H1 (cell line): ENCODE data around the gene RUFY4. TPM values are rescaled to one million over a fixed set of nuclear protein-coding genes. Genes with fewer than 3 reads are reported as not detected.

Experiments
- CTCF ChIA-PET: fragments of 300-600 bp; sonication (Branson Sonifier 250); formaldehyde crosslinking; loops from one replicate; lab custom pipeline; 2021; ENCODE audit not compliant: partially characterized antibody; lab: Charles Lee
- POLR2A ChIA-PET: fragments of 300-600 bp; sonication (Branson Sonifier 250); formaldehyde crosslinking; loops from one replicate; lab custom pipeline; 2021; ENCODE audit warnings: inconsistent platforms; ENCODE audit not compliant: partially characterized antibody; lab: Charles Lee
- DNase-seq, 2 experiments: peaks; one replicate each; pipeline versions ENCODE4 v3.0.0 to v3.0.0-alpha.2; 2010 to 2022; ENCODE audit warnings: low spot score in 2 of 2, low read depth in 1 of 2, mixed read lengths in 1 of 2
- FAIRE-seq: peaks from 2 replicates; lab custom pipeline; 2011; peaks lifted over from hg19 to GRCh38; lab: Jason Lieb, UNC
- H2AFZ ChIP-seq: 2 replicates; pipeline ENCODE4 v1.8.1; 2012; ENCODE audit warnings: low read length, inconsistent platforms
- H2AK5ac ChIP-seq: 2 replicates; pipeline ENCODE4 v1.6.1; 2013; ENCODE audit warnings: low read depth, low read length
- H2BK120ac ChIP-seq: replicated peaks from 2 replicates; pipeline ENCODE3; 2013; ENCODE audit warnings: low read depth, low read length, inconsistent platforms
- H2BK12ac ChIP-seq: 2 replicates; pipeline ENCODE4 v1.6.1; 2013; ENCODE audit warnings: low read depth, low read length
- H2BK15ac ChIP-seq: 2 replicates; pipeline ENCODE4 v1.6.1; 2013; ENCODE audit warnings: low read length
- H2BK20ac ChIP-seq: 2 replicates; pipeline ENCODE4 v1.6.1; 2013; ENCODE audit warnings: low read length
- H2BK5ac ChIP-seq: 2 replicates; pipeline ENCODE4 v1.6.1; 2013; ENCODE audit warnings: low read depth, low read length
- H3K14ac ChIP-seq: 2 replicates; pipeline ENCODE4 v1.6.1; 2013; ENCODE audit warnings: inconsistent platforms; ENCODE audit not compliant: insufficient read length
- H3K18ac ChIP-seq: 2 replicates; pipeline ENCODE4 v1.6.1; 2013; ENCODE audit warnings: low read length; ENCODE audit errors: extremely low read depth
- H3K23ac ChIP-seq: 2 replicates; pipeline ENCODE4 v1.6.1; 2013; ENCODE audit warnings: inconsistent platforms; ENCODE audit not compliant: insufficient read length
- H3K23me2 ChIP-seq: 2 replicates; pipeline ENCODE4 v1.6.1; 2013; ENCODE audit warnings: low read depth, low read length
- H3K27ac ChIP-seq: 2 replicates; pipeline ENCODE4 v1.6.1; 2011; ENCODE audit warnings: low read depth, low read length, inconsistent platforms
- H3K27me3 ChIP-seq, 4 experiments: replicated peaks in 1 of 4; 1 replicate in 1 of 4; 2 replicates in 3 of 4; pipeline versions ENCODE4 v1.6.1 to v1.8.1; 2011 to 2013; ENCODE audit warnings: low read length in 3 of 4, mild to moderate bottlenecking in 3 of 4, inconsistent platforms in 2 of 4, mixed read lengths in 2 of 4, moderate library complexity in 1 of 4; ENCODE audit not compliant: control insufficient read depth in 3 of 4, insufficient read depth in 3 of 4; ENCODE audit errors: extremely low read depth in 1 of 4
- H3K36me3 ChIP-seq, 4 experiments: 2 replicates each; pipeline versions ENCODE4 v1.6.1 to v1.8.1; 2011 to 2013; ENCODE audit warnings: mild to moderate bottlenecking in 4 of 4, low read length in 3 of 4, moderate library complexity in 2 of 4, control low read depth in 1 of 4, inconsistent platforms in 1 of 4; ENCODE audit not compliant: insufficient read depth in 4 of 4, control insufficient read depth in 2 of 4
- H3K4ac ChIP-seq: replicated peaks from 2 replicates; pipeline ENCODE3; 2013; ENCODE audit warnings: low read length, low read depth, mixed read lengths, inconsistent platforms; ENCODE audit not compliant: insufficient read length
- H3K4me1 ChIP-seq, 4 experiments: replicated peaks in 1 of 4; 1 replicate in 1 of 4; 2 replicates in 3 of 4; pipeline versions ENCODE4 v1.6.1 to v1.8.1; 2011 to 2013; ENCODE audit warnings: low read length in 3 of 4, inconsistent platforms in 2 of 4, mixed read lengths in 1 of 4; ENCODE audit not compliant: insufficient read depth in 4 of 4, control insufficient read depth in 3 of 4
- H3K4me2 ChIP-seq, 2 experiments: 2 replicates each; pipeline versions ENCODE4 v1.6.1 to v1.8.1; 2011 to 2013; ENCODE audit warnings: low read depth in 2 of 2, low read length in 2 of 2, control low read depth in 1 of 2, inconsistent platforms in 1 of 2, mild to moderate bottlenecking in 1 of 2; ENCODE audit not compliant: insufficient read depth in 1 of 2
- H3K4me3 ChIP-seq, 4 experiments: fragments of 200-600, 300-600 bp in 1 of 4; sonication (generic), shearing (Covaris generic), sonication (Bioruptor Twin) in 1 of 4; 2 replicates each; pipeline versions ENCODE4 v1.5.1 to v1.8.1; 2011 to 2016; ENCODE audit warnings: low read length in 4 of 4, low read depth in 3 of 4, control low read depth in 2 of 4, inconsistent platforms in 2 of 4, mild to moderate bottlenecking in 2 of 4, mixed read lengths in 1 of 4, moderate library complexity in 1 of 4; ENCODE audit not compliant: insufficient read depth in 2 of 4; ENCODE audit errors: extremely low read depth in 1 of 4
- H3K56ac ChIP-seq: replicated peaks from 2 replicates; pipeline ENCODE3; 2013; ENCODE audit warnings: low read depth, mild to moderate bottlenecking, mixed read lengths, low read length, inconsistent platforms; ENCODE audit not compliant: insufficient read length
- H3K79me1 ChIP-seq: 2 replicates; pipeline ENCODE4 v1.6.1; 2013; ENCODE audit warnings: low read depth, low read length, control low read depth
- H3K79me2 ChIP-seq, 2 experiments: 2 replicates each; pipeline versions ENCODE4 v1.6.1 to v1.8.1; 2012 to 2013; ENCODE audit warnings: low read length in 2 of 2, mild to moderate bottlenecking in 2 of 2, inconsistent platforms in 1 of 2; ENCODE audit not compliant: insufficient read depth in 2 of 2, control insufficient read depth in 1 of 2
- H3K9ac ChIP-seq, 4 experiments: replicated peaks in 1 of 4; 1 replicate in 1 of 4; 2 replicates in 3 of 4; pipeline versions ENCODE4 v1.6.1 to v1.8.1; 2011 to 2013; ENCODE audit warnings: low read depth in 3 of 4, low read length in 3 of 4, control low read depth in 2 of 4, mild to moderate bottlenecking in 2 of 4, moderate library complexity in 2 of 4, inconsistent platforms in 1 of 4; ENCODE audit errors: extremely low read depth in 1 of 4
- H3K9me3 ChIP-seq, 2 experiments: 2 replicates each; pipeline versions ENCODE4 v1.6.1 to v1.8.1; 2012 to 2013; ENCODE audit warnings: mild to moderate bottlenecking in 2 of 2, moderate library complexity in 2 of 2, control low read depth in 1 of 2, inconsistent platforms in 1 of 2, low read depth in 1 of 2, low read length in 1 of 2, mixed read lengths in 1 of 2; ENCODE audit not compliant: insufficient read depth in 2 of 2
- H4K20me1 ChIP-seq, 2 experiments: replicated peaks in 1 of 2; 2 replicates each; pipeline versions ENCODE3 to v1.8.1; 2011 to 2013; ENCODE audit warnings: inconsistent platforms in 2 of 2, low read length in 2 of 2, mild to moderate bottlenecking in 1 of 2; ENCODE audit not compliant: insufficient read depth in 2 of 2, control insufficient read depth in 1 of 2
- H4K5ac ChIP-seq: 2 replicates; pipeline ENCODE4 v1.6.1; 2013; ENCODE audit warnings: low read length, low read depth, mixed read lengths, inconsistent platforms; ENCODE audit not compliant: insufficient read length
- H4K8ac ChIP-seq: 2 replicates; pipeline ENCODE4 v1.8.0; 2013; ENCODE audit warnings: mild to moderate bottlenecking, moderate library complexity, low read length, inconsistent platforms; ENCODE audit not compliant: insufficient read depth; ENCODE audit errors: extremely low read depth
- H4K91ac ChIP-seq: replicated peaks from 2 replicates; pipeline ENCODE3; 2013; ENCODE audit warnings: low read length, mixed read lengths, inconsistent platforms; ENCODE audit not compliant: insufficient read length
- KDM4A ChIP-seq: IDR thresholded peaks from one replicate; pipeline ENCODE4 v1.7.1; 2012; ENCODE audit warnings: low read depth, mild to moderate bottlenecking, moderate library complexity, low read length, inconsistent platforms; ENCODE audit not compliant: severe bottlenecking
- MAFK ChIP-seq: IDR thresholded peaks from 2 replicates; pipeline ENCODE4 v1.6.1; 2012; ENCODE audit warnings: low read depth, mild to moderate bottlenecking, improper control_type of control experiment, low read length
- PHF8 ChIP-seq: fragments of 200-600 bp; sonication (generic); conservative IDR thresholded peaks from 2 replicates; pipeline ENCODE4 v1.7.1; 2012; ENCODE audit warnings: low read depth, mild to moderate bottlenecking, inconsistent platforms, low read length, moderate library complexity
- POU5F1 ChIP-seq: IDR thresholded peaks from 2 replicates; pipeline ENCODE4 v1.6.1; 2011; ENCODE audit warnings: low read depth, mild to moderate bottlenecking, low read length, moderate library complexity
- RNF2 ChIP-seq: fragments of 200-900, 300-1000 bp; sonication (generic); IDR thresholded peaks from 2 replicates; pipeline ENCODE4 v1.7.1; 2016; ENCODE audit warnings: borderline replicate concordance, low read depth, mild to moderate bottlenecking, antibody characterized with exemption, low read length; ENCODE audit not compliant: poor library complexity, severe bottlenecking; ENCODE audit errors: missing control alignments
- SIN3A ChIP-seq, 2 experiments: IDR thresholded peaks in 1 of 2; conservative IDR thresholded peaks in 1 of 2; 2 replicates each; pipeline ENCODE4 v1.6.1; 2011 to 2012; ENCODE audit warnings: low read length in 2 of 2, improper control_type of control experiment in 1 of 2, low read depth in 1 of 2, mild to moderate bottlenecking in 1 of 2
- SP2 ChIP-seq: IDR thresholded peaks from 2 replicates; pipeline ENCODE4 v1.6.1; 2012; ENCODE audit warnings: mild to moderate bottlenecking, low read length, inconsistent platforms
- SRF ChIP-seq: IDR thresholded peaks from 2 replicates; pipeline ENCODE4 v1.6.1; 2011; ENCODE audit warnings: mild to moderate bottlenecking, low read depth, low read length, moderate library complexity
- TCF12 ChIP-seq: IDR thresholded peaks from 2 replicates; pipeline ENCODE4 v1.6.1; 2011; ENCODE audit warnings: low read depth, mild to moderate bottlenecking, low read length
- ZNF274 ChIP-seq: IDR thresholded peaks from 2 replicates; pipeline ENCODE4 v1.7.0; 2012; ENCODE audit warnings: low read length, borderline replicate concordance; ENCODE audit errors: extremely low read depth
- WGBS, 2 experiments: shearing (Covaris generic) in 1 of 2; methylation state at CpG; one replicate each; pipeline versions ENCODE4 v1.1.6 to v1.1.7; 2013 to 2015; ENCODE audit warnings: low lambda C conversion rate in 2 of 2, mixed read lengths in 2 of 2, inconsistent platforms in 1 of 2, low coverage in 1 of 2, missing lambda C conversion rate in 1 of 2; ENCODE audit not compliant: insufficient replicate concordance in 2 of 2, insufficient coverage in 1 of 2, insufficient read length in 1 of 2; ENCODE audit errors: extremely low coverage in 1 of 2, missing lambda C conversion rate in 1 of 2; 5-methylcytosine and 5-hydroxymethylcytosine counted together
- polyA plus RNA-seq, 7 experiments: library from polyadenylated mRNA; depleted of rRNA in 3 of 7; stranded (reverse) in 5 of 7; unstranded in 2 of 7; fragments of >200 nt in 5 of 7; fragments of 200-250 nt in 2 of 7; gene quantifications; 1 replicate in 5 of 7; 2 replicates in 1 of 7; 4 replicates in 1 of 7; pipeline versions ENCODE4 v1.2.1 to v1.2.3, GENCODE V29; 2011 to 2013; ENCODE audit warnings: missing spikeins in 2 of 7, mixed read lengths in 2 of 7
- total RNA-seq: library from RNA; stranded (reverse); fragmentation: NEBNext Ultra II Directional; extraction: Animal tissue kit (Norgen Biotek cat#: 25700); gene quantifications from 2 replicates; pipeline ENCODE4 v1.2.1, GENCODE V29; 2021
- TF ChIP-seq, protein P1 (sequence below): IDR thresholded peaks from 2 replicates; pipeline ENCODE4 v1.6.1; 2011; ENCODE audit warnings: low read length, improper control_type of control experiment

Gene RUFY4
- total and polyA plus RNA-seq, 2 of the 8 experiments (the other 6 are each of a cell fraction or from before 2014, with no cell fraction given), result 0.32 to 0.38 TPM

DNA sequence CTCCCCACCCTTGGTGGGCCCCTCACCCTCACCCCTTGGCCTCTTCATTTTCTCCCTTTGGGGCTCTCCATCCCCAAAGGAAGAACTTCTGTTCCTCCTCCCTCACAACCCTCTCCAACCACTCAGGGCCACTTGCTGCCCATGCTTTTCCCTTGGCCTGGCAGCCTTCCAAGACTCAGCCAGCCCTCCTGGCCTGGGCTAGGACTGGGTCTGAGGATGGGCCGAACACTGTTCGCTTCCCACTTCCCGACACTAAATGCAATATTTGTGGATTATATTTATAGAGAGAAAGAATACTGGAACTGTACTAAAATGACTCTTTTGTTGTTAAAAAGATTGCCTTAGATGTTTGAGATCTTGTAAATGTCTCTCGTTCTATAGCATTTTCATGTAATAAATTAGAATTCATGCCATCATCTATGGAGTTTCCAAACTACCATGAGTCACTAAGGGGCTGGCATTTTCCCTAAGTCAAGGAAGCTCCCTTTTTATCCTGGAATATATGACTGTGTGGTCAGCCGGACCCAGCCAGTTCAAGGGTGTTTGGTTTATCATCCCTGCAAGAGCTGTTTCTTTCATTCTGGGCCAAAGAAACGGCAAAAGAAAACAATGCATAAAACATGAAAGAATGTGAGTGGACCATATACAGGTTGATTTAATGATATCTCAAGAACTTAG, 60.5 kb downstream of the RUFY4 start:
- H3K18ac ChIP-seq, result no peak overlapping the region
- FAIRE-seq (no peak), DNase-seq (no peak)
- no peak overlapping the region for H2BK12ac ChIP-seq
- no peak overlapping the region for H3K4me3 ChIP-seq
- no peak overlapping the region for H2BK5ac ChIP-seq
- POLR2A ChIA-PET, result interaction anchor here (1.2 to 1.6 kb wide), 2 partner anchors 12 to 23 kb away, joined by 3 read pairs; no protein-coding TSS in a partner anchor
- no peak overlapping the region for H2AFZ ChIP-seq
- WGBS, 2 experiments, result 87% methylated on average over 6 of the region's 6 CpGs; no CpG with 5 or more reads in 1 of the 2 experiments
- H3K27me3 ChIP-seq, result 0 out of 7 replicates have a peak, but pooled peaks cover 0 to 2% (median 0%) of the 10 kb centered on the region in 4 experiments
- no peaks in the 10 kb centered on the region for H3K9me3 ChIP-seq
- no peak overlapping the region for H2BK20ac ChIP-seq
- no peak overlapping the region for H2BK15ac ChIP-seq
- no peaks in the 10 kb centered on the region for H3K79me2 ChIP-seq
- no peak overlapping the region for H3K27ac ChIP-seq
- peaks cover 0 to 8% (median 4%) of the 10 kb centered on the region in 4 experiments; a peak in 2 of 7 replicates for H3K4me1 ChIP-seq
- H3K4me2 ChIP-seq, result no peak overlapping the region
- H3K9ac ChIP-seq, result no peak overlapping the region
- H3K79me1 ChIP-seq, result no peaks in the 10 kb centered on the region
- no peak overlapping the region for H2AK5ac ChIP-seq
- no peak overlapping the region for H4K91ac ChIP-seq
- no peak overlapping the region for H3K56ac ChIP-seq
- no peak overlapping the region for H3K23ac ChIP-seq
- H2BK120ac ChIP-seq, result no peak overlapping the region
- H3K23me2 ChIP-seq, result no peaks in the 10 kb centered on the region
- no peak overlapping the region for H3K14ac ChIP-seq
- no peak overlapping the region for H4K5ac ChIP-seq
- H4K8ac ChIP-seq, result no peak overlapping the region
- H4K20me1 ChIP-seq, result no peaks in the 10 kb centered on the region
- CTCF ChIA-PET, result interaction anchor here (1.2 to 1.4 kb wide), 2 partner anchors 15 to 39 kb away, joined by 3 to 5 read pairs; no protein-coding TSS in a partner anchor
- no peaks in the 10 kb centered on the region for H3K36me3 ChIP-seq
- H3K4ac ChIP-seq, result no peak overlapping the region
- TF ChIP-seq SRF (no peak), RNF2 (no peak), ZNF274 (no peak), SIN3A (conservative IDR thresholded peaks at IDR 0.05 in 1 of 2, IDR thresholded peaks at IDR 0.05 in 1 of 2; ENCODE audit: low read depth in 1 of 2, low read length in 2 of 2) (no peak), TCF12 (no peak), KDM4A (no peak), POU5F1 (no peak), MAFK (no peak), SP2 (no peak), PHF8 (no peak)
- TF ChIP-seq, protein P1, sequence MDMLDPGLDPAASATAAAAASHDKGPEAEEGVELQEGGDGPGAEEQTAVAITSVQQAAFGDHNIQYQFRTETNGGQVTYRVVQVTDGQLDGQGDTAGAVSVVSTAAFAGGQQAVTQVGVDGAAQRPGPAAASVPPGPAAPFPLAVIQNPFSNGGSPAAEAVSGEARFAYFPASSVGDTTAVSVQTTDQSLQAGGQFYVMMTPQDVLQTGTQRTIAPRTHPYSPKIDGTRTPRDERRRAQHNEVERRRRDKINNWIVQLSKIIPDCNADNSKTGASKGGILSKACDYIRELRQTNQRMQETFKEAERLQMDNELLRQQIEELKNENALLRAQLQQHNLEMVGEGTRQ, result no peak
